Transverse colon (tissue), 4 donors: ENCODE data around the gene EYS.

ENCODE experiments used
- EP300 ChIP-seq: sonication (generic); formaldehyde crosslinking; IDR thresholded peaks from one replicate; pipeline ENCODE4 v1.6.1; 2017; ENCODE audit warnings: antibody characterized with exemption, low read depth
- POLR2A ChIP-seq: fragments of 450-650 bp; IDR thresholded peaks from one replicate; pipeline ENCODE4 v1.6.1; 2016; ENCODE audit warnings: antibody characterized with exemption, mild to moderate bottlenecking, moderate library complexity
- POLR2AphosphoS5 ChIP-seq, 3 donors: sonication (generic); formaldehyde crosslinking; IDR thresholded peaks; one replicate each; pipeline ENCODE4 v1.6.1; 2016; ENCODE audit warnings: antibody characterized with exemption in 3 of 3
- TF ChIP-seq, protein P1 (sequence below), 5 experiments: fragments of 200-600 bp in 3 of 5; fragments of 450-650 bp in 2 of 5; sonication (generic) in 3 of 5; IDR thresholded peaks; 1 replicate in 2 of 5; 2 replicates in 3 of 5; pipeline ENCODE4 v1.5.1; 2016 to 2017; ENCODE audit warnings: antibody characterized with exemption in 5 of 5, inconsistent platforms in 3 of 5, mild to moderate bottlenecking in 2 of 5, moderate library complexity in 1 of 5

DNA sequence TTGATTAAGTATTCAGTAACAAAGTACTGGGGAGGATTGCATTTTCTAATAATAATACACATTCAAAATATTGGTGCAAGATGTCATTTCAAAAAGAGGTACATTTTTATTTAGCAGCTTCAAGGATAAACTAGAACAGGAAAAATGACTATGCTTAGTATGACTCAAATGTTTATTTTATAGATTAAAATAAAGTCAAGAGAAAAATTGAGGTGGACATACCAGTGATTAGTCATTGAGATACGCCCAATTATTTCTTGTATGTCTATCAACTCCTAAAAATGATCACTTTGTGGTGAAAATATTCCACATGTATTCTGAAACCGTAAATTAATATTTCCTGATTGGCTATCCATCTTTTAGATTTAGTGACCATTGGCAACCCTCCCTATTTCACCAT, 1974.7 kb downstream of the EYS start:
- no peak for TF ChIP-seq POLR2AphosphoS5 (IDR thresholded peaks at IDR 0.05)
- no peak for TF ChIP-seq POLR2A
- TF ChIP-seq, protein P1, sequence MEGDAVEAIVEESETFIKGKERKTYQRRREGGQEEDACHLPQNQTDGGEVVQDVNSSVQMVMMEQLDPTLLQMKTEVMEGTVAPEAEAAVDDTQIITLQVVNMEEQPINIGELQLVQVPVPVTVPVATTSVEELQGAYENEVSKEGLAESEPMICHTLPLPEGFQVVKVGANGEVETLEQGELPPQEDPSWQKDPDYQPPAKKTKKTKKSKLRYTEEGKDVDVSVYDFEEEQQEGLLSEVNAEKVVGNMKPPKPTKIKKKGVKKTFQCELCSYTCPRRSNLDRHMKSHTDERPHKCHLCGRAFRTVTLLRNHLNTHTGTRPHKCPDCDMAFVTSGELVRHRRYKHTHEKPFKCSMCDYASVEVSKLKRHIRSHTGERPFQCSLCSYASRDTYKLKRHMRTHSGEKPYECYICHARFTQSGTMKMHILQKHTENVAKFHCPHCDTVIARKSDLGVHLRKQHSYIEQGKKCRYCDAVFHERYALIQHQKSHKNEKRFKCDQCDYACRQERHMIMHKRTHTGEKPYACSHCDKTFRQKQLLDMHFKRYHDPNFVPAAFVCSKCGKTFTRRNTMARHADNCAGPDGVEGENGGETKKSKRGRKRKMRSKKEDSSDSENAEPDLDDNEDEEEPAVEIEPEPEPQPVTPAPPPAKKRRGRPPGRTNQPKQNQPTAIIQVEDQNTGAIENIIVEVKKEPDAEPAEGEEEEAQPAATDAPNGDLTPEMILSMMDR (IDR thresholded peaks at IDR 0.05), result no peak
- no peak for TF ChIP-seq EP300
